Measurements from ENCODE around the gene BCR. TPM values are rescaled to one million over a fixed set of nuclear protein-coding genes. Genes with fewer than 3 reads are reported as not detected.

The BCR gene
- total RNA-seq, 1 donor from 2014 or later: 92.6 TPM

GRCh38 chr22:23272834-23273233, 92.5 kb downstream of the BCR start:
- H3K27ac Mint-ChIP-seq (ENCODE audit: unreplicated experiment): no peak overlapping the region
- H3K27me3 Mint-ChIP-seq (ENCODE audit: unreplicated experiment): peaks cover 18% of the 10 kb centered on the region
- peaks cover 26% of the 10 kb centered on the region for H3K36me3 Mint-ChIP-seq (ENCODE audit: low read depth, unreplicated experiment)
- H3K4me3 Mint-ChIP-seq (ENCODE audit: unreplicated experiment): no peak overlapping the region
- DNase-seq (ENCODE audit: low spot score): no peak
- peaks cover 3% of the 10 kb centered on the region for H3K4me1 Mint-ChIP-seq (ENCODE audit: unreplicated experiment)
- no peaks in the 10 kb centered on the region for H3K9me3 Mint-ChIP-seq (ENCODE audit: unreplicated experiment)
- TF ChIP-seq, protein P1, sequence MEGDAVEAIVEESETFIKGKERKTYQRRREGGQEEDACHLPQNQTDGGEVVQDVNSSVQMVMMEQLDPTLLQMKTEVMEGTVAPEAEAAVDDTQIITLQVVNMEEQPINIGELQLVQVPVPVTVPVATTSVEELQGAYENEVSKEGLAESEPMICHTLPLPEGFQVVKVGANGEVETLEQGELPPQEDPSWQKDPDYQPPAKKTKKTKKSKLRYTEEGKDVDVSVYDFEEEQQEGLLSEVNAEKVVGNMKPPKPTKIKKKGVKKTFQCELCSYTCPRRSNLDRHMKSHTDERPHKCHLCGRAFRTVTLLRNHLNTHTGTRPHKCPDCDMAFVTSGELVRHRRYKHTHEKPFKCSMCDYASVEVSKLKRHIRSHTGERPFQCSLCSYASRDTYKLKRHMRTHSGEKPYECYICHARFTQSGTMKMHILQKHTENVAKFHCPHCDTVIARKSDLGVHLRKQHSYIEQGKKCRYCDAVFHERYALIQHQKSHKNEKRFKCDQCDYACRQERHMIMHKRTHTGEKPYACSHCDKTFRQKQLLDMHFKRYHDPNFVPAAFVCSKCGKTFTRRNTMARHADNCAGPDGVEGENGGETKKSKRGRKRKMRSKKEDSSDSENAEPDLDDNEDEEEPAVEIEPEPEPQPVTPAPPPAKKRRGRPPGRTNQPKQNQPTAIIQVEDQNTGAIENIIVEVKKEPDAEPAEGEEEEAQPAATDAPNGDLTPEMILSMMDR (IDR thresholded peaks at IDR 0.05; ENCODE audit: unreplicated experiment): no peak

- Mint-ChIP-seq H3K4me1 (ENCODE audit: unreplicated experiment) (peaks cover 3% of the 10 kb centered on the region), H3K4me3 (ENCODE audit: unreplicated experiment) (peak overlapping the region; percentile 47), H3K36me3 (ENCODE audit: low read depth, unreplicated experiment) (peaks cover 26% of the 10 kb centered on the region), H3K27me3 (ENCODE audit: unreplicated experiment) (peaks cover 18% of the 10 kb centered on the region), H3K27ac (ENCODE audit: unreplicated experiment) (no peak overlapping the region), H3K9me3 (ENCODE audit: unreplicated experiment) (no peaks in the 10 kb centered on the region)
- TF ChIP-seq, protein P1 (IDR thresholded peaks at IDR 0.05; ENCODE audit: unreplicated experiment): no peak
- DNase-seq (ENCODE audit: low spot score): no peak
These were observed 93.3 kb downstream of the BCR start for GRCh38 chr22:23273445-23274145.

DNA sequence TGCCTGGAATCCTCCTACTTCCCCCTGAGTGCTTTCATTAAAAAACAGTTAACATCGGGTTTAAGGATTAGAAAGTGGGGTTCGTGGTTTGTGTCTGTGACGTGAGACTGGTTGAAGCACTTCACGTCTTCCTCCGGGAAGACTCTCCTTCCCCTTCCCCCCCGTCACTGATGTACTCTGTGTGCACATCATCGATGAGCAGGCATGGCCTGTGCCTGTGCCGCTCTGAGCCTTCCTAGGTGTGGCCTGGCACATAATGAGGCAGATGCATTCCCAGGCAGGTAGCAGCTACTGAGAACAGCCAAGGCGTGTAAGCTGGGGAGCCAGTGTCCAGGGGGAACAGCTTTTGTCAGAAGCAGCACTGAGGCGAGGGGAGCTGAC, 93.8 kb downstream of the BCR start:
- Mint-ChIP-seq H3K27ac (ENCODE audit: unreplicated experiment) (no peak overlapping the region), H3K4me3 (ENCODE audit: unreplicated experiment) (no peak overlapping the region), H3K36me3 (ENCODE audit: low read depth, unreplicated experiment) (peaks cover 26% of the 10 kb centered on the region), H3K4me1 (ENCODE audit: unreplicated experiment) (peaks cover 3% of the 10 kb centered on the region), H3K9me3 (ENCODE audit: unreplicated experiment) (no peaks in the 10 kb centered on the region), H3K27me3 (ENCODE audit: unreplicated experiment) (peaks cover 18% of the 10 kb centered on the region)
- DNase-seq (ENCODE audit: low spot score): no peak
- TF ChIP-seq, protein P1 (IDR thresholded peaks at IDR 0.05; ENCODE audit: unreplicated experiment): no peak

DNA sequence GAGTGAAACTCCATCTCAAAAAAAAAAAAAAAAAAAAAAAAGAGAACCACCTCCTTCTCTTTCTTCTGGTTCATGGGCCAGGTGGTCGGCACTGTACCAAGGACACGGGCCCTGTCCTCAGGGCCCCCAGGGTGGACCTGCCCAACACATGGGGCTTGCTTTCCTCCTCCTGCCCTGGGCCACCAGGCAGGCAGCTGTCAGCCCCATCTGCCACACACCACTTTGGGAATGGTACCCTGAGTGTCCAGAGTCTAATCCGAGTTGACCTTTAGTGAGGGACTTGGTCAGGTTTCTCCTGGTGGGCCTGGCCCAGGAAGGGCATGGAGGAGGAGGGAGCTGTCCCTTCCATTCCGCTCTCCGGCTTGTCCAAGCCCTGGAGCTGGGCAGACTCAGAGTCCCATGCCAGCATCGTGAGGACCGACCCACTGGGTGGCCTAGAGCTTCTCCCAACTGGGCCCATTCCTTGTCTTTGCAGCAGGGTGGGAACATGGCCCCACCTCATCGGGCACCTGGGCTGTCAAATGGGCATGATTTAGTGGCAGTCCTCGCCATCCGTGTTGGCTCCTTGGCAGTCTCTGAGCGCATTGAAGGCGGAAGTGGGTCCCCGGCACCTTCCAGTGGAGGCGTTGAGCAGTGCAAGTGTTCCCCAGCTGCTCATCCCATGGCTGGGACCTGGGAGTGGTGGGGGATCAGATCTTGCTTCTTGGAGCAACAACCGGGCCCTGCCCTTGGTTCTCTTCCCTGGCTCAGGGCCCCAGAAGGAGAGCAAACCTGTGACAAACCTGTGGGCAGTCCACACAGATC, 94.8 kb downstream of the BCR start:
- no peaks in the 10 kb centered on the region for H3K4me1 Mint-ChIP-seq (ENCODE audit: unreplicated experiment)
- no peak overlapping the region for H3K4me3 Mint-ChIP-seq (ENCODE audit: unreplicated experiment)
- H3K27me3 Mint-ChIP-seq (ENCODE audit: unreplicated experiment): peaks cover 15% of the 10 kb centered on the region
- no peaks in the 10 kb centered on the region for H3K9me3 Mint-ChIP-seq (ENCODE audit: unreplicated experiment)
- no peak for DNase-seq (ENCODE audit: low spot score)
- no peak overlapping the region for H3K27ac Mint-ChIP-seq (ENCODE audit: unreplicated experiment)
- TF ChIP-seq, protein P1 (IDR thresholded peaks at IDR 0.05; ENCODE audit: unreplicated experiment): no peak
- H3K36me3 Mint-ChIP-seq (ENCODE audit: low read depth, unreplicated experiment): peaks cover 18% of the 10 kb centered on the region

- Mint-ChIP-seq H3K27me3 (ENCODE audit: unreplicated experiment) (peaks cover 17% of the 10 kb centered on the region), H3K27ac (ENCODE audit: unreplicated experiment) (no peak overlapping the region)
These were observed 95.4 kb downstream of the BCR start for GRCh38 chr22:23275751-23276150.

More at GRCh38 chr22:23275751-23276150, 95.4 kb downstream of the BCR start:
- H3K36me3 Mint-ChIP-seq (ENCODE audit: low read depth, unreplicated experiment): peaks cover 19% of the 10 kb centered on the region
- H3K4me1 Mint-ChIP-seq (ENCODE audit: unreplicated experiment): no peaks in the 10 kb centered on the region
- no peaks in the 10 kb centered on the region for H3K9me3 Mint-ChIP-seq (ENCODE audit: unreplicated experiment)
- TF ChIP-seq, protein P1 (IDR thresholded peaks at IDR 0.05; ENCODE audit: unreplicated experiment): no peak
- H3K4me3 Mint-ChIP-seq (ENCODE audit: unreplicated experiment): no peak overlapping the region
- DNase-seq (ENCODE audit: low spot score): no peak

Measured in endothelial cell (in vitro differentiated cells).